Measurements from ENCODE around the gene BCAR1.

- TF ChIP-seq SUZ12 (IDR thresholded peaks at IDR 0.05; ENCODE audit: unreplicated experiment): no peak
- no peak for TF ChIP-seq CTCF (IDR thresholded peaks at IDR 0.05 in 2 of 3, conservative IDR thresholded peaks at IDR 0.05 in 1 of 3; ENCODE audit: control insufficient read depth in 2 of 3, extremely low read depth in 1 of 3, insufficient read depth in 1 of 3, low read depth in 3 of 3, low read length in 3 of 3)
- no peak for TF ChIP-seq RAD21 (IDR thresholded peaks at IDR 0.05; ENCODE audit: insufficient read depth, low read depth, low read length)
- no peak for TF ChIP-seq PAX5 (IDR thresholded peaks at IDR 0.05; ENCODE audit: borderline replicate concordance, low read depth, low read length)
- TF ChIP-seq PBX3 (IDR thresholded peaks at IDR 0.05; ENCODE audit: insufficient replicate concordance, low read depth, low read length): no peak
- TF ChIP-seq POLR2A (IDR thresholded peaks at IDR 0.05; ENCODE audit: low read depth, low read length): no peak
- TF ChIP-seq HCFC1 (IDR thresholded peaks at IDR 0.05; ENCODE audit: low read length): no peak
- TF ChIP-seq TAF1 (IDR thresholded peaks at IDR 0.05; ENCODE audit: borderline replicate concordance, low read depth, low read length): no peak
- TF ChIP-seq PKNOX1 (IDR thresholded peaks at IDR 0.05): no peak
Measured at GRCh38 chr16:75204410-75204758, 47.0 kb downstream of the BCAR1 start.
